Measurements from ENCODE around the gene SCLT1.

Gene SCLT1

DNA sequence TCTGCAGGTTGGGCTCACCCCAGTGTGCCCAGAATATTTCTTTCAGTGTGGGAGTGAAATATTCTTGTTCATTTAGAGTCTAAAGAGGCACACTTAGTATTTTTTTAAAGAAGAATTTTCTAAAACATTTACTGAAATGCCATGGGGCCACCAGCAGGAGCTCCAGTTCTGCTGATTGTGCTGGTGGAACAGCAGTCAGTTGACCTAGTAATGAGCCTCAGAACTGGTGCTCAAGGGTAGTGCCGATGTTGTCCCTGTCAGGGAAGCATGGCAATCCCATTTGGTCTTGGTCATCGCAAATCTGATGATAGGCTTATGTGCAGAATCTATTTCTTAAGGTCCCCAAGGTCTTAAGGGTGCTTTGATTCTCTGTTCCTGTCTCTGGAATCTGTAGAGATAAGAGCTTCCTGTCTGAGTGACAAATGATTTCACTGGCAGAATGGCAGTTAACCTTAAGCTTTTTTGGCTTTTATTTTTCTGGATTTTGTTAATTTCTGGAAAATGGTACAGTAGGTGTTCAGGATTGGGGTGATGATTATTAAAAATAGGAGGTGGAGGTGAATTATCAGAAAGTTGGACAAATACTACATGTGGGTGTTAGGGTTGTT, 252.5 kb downstream of the SCLT1 start:
- DNase-seq (ENCODE audit: low spot score): no peak

GRCh38 chr4:128837679-128838078, 255.7 kb downstream of the SCLT1 start:
- no peak for DNase-seq (ENCODE audit: low spot score)

DNA sequence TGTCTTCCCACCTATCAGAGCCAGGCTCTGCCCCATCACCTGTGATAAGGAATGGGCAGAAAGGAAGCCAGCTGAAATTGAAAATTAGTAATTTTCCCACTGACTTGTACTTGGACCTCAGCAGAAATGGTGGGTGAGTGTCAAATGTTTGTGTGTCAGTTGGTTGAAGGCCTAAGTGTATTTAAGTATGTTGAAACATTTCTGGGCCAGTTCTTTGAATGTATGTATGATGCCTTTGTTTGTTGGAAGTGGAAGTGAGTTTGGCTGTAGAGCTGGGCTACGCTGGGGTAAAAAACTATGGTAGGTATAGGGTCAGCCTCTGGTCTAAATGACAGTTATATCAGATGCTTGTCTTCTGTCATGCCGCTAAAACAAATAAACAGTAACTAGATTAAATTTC, 256.1 kb downstream of the SCLT1 start:
- DNase-seq (ENCODE audit: low spot score): no peak

DNA sequence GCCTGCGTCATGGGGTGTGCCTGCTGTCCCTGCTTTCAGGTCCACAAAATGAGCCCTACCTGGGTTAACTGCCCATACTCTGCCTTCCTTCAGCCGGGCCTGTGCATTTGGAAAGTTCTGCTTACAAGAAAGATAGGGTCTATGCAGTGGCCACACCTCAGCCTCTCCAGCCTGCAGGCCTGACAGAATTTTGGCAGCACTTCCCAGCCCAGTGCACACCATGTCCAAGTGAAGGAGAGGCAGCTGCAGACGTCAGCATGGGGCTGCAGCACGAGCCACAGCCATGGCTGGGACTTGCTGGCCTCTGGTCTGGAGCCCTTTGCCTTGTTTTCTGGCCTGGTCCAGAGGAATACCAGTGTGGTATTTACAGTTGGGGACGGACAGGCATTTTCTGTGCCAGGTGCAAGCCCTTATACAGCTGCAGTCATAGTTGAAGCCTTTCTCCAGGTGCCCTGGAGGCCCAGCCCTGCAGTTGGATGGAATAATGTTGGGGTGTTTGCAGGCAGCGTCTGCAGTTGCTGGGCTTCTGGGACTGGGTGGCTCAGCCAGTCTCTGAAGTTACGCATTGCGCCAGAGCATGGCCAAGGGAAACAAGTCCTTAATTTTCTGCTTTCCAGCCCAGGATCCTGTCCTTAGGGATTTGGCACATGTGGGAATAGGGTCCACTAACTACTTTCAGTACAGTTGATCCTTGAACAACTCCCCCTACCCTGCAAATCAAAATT, 257.7 kb downstream of the SCLT1 start:
- no peak for DNase-seq (ENCODE audit: low spot score)
